WERI-Rb-1 (cell line): ENCODE results near the gene STXBP6.

Experiments
- DNase-seq: peaks from one replicate; pipeline ENCODE4 v3.0.0-alpha.2; 2020
- H3K27ac ChIP-seq: fragments of 250-450 bp; sonication (Bioruptor Pico); 2 replicates; pipeline ENCODE4 v1.5.1; 2020; ENCODE audit warnings: mild to moderate bottlenecking, moderate library complexity
- H3K27me3 ChIP-seq: fragments of 250-450 bp; sonication (Bioruptor Pico); 2 replicates; pipeline ENCODE4 v1.5.1; 2021; ENCODE audit warnings: mild to moderate bottlenecking, low read depth, moderate library complexity; ENCODE audit not compliant: insufficient read depth, severe bottlenecking
- H3K36me3 ChIP-seq: fragments of 250-450 bp; sonication (Bioruptor Pico); 2 replicates; pipeline ENCODE4 v1.5.1; 2020; ENCODE audit warnings: mild to moderate bottlenecking, moderate library complexity
- H3K4me3 ChIP-seq: 2 replicates; pipeline ENCODE4 v1.5.1; 2011; ENCODE audit warnings: low read depth, mild to moderate bottlenecking, control low read depth, low read length
- H3K9me3 ChIP-seq: fragments of 250-450 bp; sonication (Bioruptor Pico); 2 replicates; pipeline ENCODE4 v1.5.1; 2021; ENCODE audit warnings: mild to moderate bottlenecking, moderate library complexity; ENCODE audit not compliant: severe bottlenecking
- TF ChIP-seq, protein P1 (sequence below): IDR thresholded peaks from 2 replicates; pipeline ENCODE4 v1.5.1; 2011; ENCODE audit warnings: low read depth, mild to moderate bottlenecking, control low read depth, inconsistent platforms, low read length

Gene STXBP6

GRCh38 chr14:24959791-24960331 lies 90.1 kb downstream of the STXBP6 start:
- H3K4me3 ChIP-seq: no peak overlapping the region
- H3K9me3 ChIP-seq: no peaks in the 10 kb centered on the region
- DNase-seq: no peak
- TF ChIP-seq, protein P1, sequence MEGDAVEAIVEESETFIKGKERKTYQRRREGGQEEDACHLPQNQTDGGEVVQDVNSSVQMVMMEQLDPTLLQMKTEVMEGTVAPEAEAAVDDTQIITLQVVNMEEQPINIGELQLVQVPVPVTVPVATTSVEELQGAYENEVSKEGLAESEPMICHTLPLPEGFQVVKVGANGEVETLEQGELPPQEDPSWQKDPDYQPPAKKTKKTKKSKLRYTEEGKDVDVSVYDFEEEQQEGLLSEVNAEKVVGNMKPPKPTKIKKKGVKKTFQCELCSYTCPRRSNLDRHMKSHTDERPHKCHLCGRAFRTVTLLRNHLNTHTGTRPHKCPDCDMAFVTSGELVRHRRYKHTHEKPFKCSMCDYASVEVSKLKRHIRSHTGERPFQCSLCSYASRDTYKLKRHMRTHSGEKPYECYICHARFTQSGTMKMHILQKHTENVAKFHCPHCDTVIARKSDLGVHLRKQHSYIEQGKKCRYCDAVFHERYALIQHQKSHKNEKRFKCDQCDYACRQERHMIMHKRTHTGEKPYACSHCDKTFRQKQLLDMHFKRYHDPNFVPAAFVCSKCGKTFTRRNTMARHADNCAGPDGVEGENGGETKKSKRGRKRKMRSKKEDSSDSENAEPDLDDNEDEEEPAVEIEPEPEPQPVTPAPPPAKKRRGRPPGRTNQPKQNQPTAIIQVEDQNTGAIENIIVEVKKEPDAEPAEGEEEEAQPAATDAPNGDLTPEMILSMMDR: no peak
- no peaks in the 10 kb centered on the region for H3K36me3 ChIP-seq
- no peak overlapping the region for H3K27ac ChIP-seq
- H3K27me3 ChIP-seq: peaks cover 33% of the 10 kb centered on the region

- Histone ChIP-seq H3K36me3 (no peaks in the 10 kb centered on the region), H3K27ac (no peak overlapping the region), H3K9me3 (no peaks in the 10 kb centered on the region), H3K27me3 (peaks cover 35% of the 10 kb centered on the region), H3K4me3 (no peak overlapping the region)
- no peak for DNase-seq
- TF ChIP-seq, protein P1: no peak
These were observed 91.7 kb downstream of the STXBP6 start for GRCh38 chr14:24958271-24958670.

- no peak overlapping the region for H3K27ac ChIP-seq
- no peak for DNase-seq
- peaks cover 35% of the 10 kb centered on the region for H3K27me3 ChIP-seq
- H3K9me3 ChIP-seq: no peaks in the 10 kb centered on the region
- TF ChIP-seq, protein P1: no peak
- no peak overlapping the region for H3K4me3 ChIP-seq
- H3K36me3 ChIP-seq: no peaks in the 10 kb centered on the region
These were observed 92.1 kb downstream of the STXBP6 start for GRCh38 chr14:24957814-24958213.

GRCh38 chr14:24956104-24956503 lies 93.8 kb downstream of the STXBP6 start:
- Histone ChIP-seq H3K36me3 (no peaks in the 10 kb centered on the region), H3K9me3 (no peaks in the 10 kb centered on the region), H3K27ac (no peak overlapping the region), H3K27me3 (peaks cover 31% of the 10 kb centered on the region), H3K4me3 (no peak overlapping the region)
- no peak for DNase-seq
- TF ChIP-seq, protein P1: no peak

GRCh38 chr14:24954700-24955037 lies 95.3 kb downstream of the STXBP6 start:
- no peaks in the 10 kb centered on the region for H3K36me3 ChIP-seq
- H3K27me3 ChIP-seq: peaks cover 31% of the 10 kb centered on the region
- no peak overlapping the region for H3K27ac ChIP-seq
- no peak overlapping the region for H3K4me3 ChIP-seq
- H3K9me3 ChIP-seq: no peaks in the 10 kb centered on the region
- TF ChIP-seq, protein P1: no peak
- no peak for DNase-seq

GRCh38 chr14:24954037-24954699 lies 95.8 kb downstream of the STXBP6 start:
- TF ChIP-seq, protein P1: no peak
- H3K36me3 ChIP-seq: no peaks in the 10 kb centered on the region
- DNase-seq: no peak
- no peak overlapping the region for H3K4me3 ChIP-seq
- no peak overlapping the region for H3K27ac ChIP-seq
- H3K27me3 ChIP-seq: peaks cover 30% of the 10 kb centered on the region
- no peaks in the 10 kb centered on the region for H3K9me3 ChIP-seq
